ENCODE data around the gene SH2D1B. TPM values are rescaled to one million over a fixed set of nuclear protein-coding genes. Genes with fewer than 3 reads are reported as not detected.

Gene SH2D1B
- total and polyA plus RNA-seq, 9 of the 15 experiments (the other 6 are each of a cell fraction or from before 2014, with no cell fraction given): 5.6 to 19.6 (median 9.7) TPM

- no peak for TF ChIP-seq EZH2 (IDR thresholded peaks at IDR 0.05; ENCODE audit: borderline replicate concordance, low read depth, low read length)
- TF ChIP-seq NR1H2 (CRISPR knock-in tag; IDR thresholded peaks at IDR 0.05): no peak
- TF ChIP-seq, protein P1, sequence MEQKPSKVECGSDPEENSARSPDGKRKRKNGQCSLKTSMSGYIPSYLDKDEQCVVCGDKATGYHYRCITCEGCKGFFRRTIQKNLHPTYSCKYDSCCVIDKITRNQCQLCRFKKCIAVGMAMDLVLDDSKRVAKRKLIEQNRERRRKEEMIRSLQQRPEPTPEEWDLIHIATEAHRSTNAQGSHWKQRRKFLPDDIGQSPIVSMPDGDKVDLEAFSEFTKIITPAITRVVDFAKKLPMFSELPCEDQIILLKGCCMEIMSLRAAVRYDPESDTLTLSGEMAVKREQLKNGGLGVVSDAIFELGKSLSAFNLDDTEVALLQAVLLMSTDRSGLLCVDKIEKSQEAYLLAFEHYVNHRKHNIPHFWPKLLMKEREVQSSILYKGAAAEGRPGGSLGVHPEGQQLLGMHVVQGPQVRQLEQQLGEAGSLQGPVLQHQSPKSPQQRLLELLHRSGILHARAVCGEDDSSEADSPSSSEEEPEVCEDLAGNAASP (IDR thresholded peaks at IDR 0.05): no peak
- TF ChIP-seq E2F6 (IDR thresholded peaks at IDR 0.05; ENCODE audit: borderline replicate concordance in 1 of 2, extremely low read depth in 1 of 2, insufficient read depth in 1 of 2, insufficient read length in 1 of 2, low read depth in 1 of 2, low read length in 1 of 2, poor library complexity in 1 of 2, severe bottlenecking in 1 of 2): peak; percentile 48 to 58
- peak; percentile 89 for TF ChIP-seq ZNF197 (CRISPR knock-in tag; IDR thresholded peaks at IDR 0.05; ENCODE audit: low read depth)
- no peak for TF ChIP-seq ZNF707 (CRISPR knock-in tag; conservative IDR thresholded peaks at IDR 0.05)
- TF ChIP-seq GATA2 (CRISPR knock-in tag; IDR thresholded peaks at IDR 0.05): peak; percentile 98
- no peak for TF ChIP-seq ZNF140 (CRISPR knock-in tag; IDR thresholded peaks at IDR 0.05)
- TF ChIP-seq GTF2B (IDR thresholded peaks at IDR 0.05; ENCODE audit: extremely low read depth, insufficient read length): no peak
- TF ChIP-seq CXXC5 (CRISPR knock-in tag; IDR thresholded peaks at IDR 0.05): peak; percentile 60
- TF ChIP-seq POLR2A (conservative IDR thresholded peaks at IDR 0.05): no peak
- TF ChIP-seq NCOA6 (IDR thresholded peaks at IDR 0.05): no peak
- TF ChIP-seq RBFOX2 (IDR thresholded peaks at IDR 0.05; ENCODE audit: low read depth, low read length): peak; percentile 44; the same call in 1 of the 2 replicates
- TF ChIP-seq MTA2 (IDR thresholded peaks at IDR 0.05; ENCODE audit: low read depth): peak; percentile 94
- peak; percentile 81; the same call in 1 of the 2 replicates for TF ChIP-seq ZNF175 (CRISPR knock-in tag; IDR thresholded peaks at IDR 0.05; ENCODE audit: low read depth)
- no peak for TF ChIP-seq ARID2 (IDR thresholded peaks at IDR 0.05)
- TF ChIP-seq RBM34 (IDR thresholded peaks at IDR 0.05; ENCODE audit: borderline replicate concordance, insufficient read depth, low read length): no peak
- no peak; the same call in 1 of the 2 replicates for TF ChIP-seq GTF2E2 (tag; IDR thresholded peaks at IDR 0.05)
- TF ChIP-seq SOX6 (IDR thresholded peaks at IDR 0.05): peak; percentile 91
- peak; percentile 87; the same call in 1 of the 2 replicates for TF ChIP-seq SMAD3 (CRISPR knock-in tag; conservative IDR thresholded peaks at IDR 0.05)
- no peak for TF ChIP-seq THRAP3 (IDR thresholded peaks at IDR 0.05; ENCODE audit: borderline replicate concordance)
- no peak for TF ChIP-seq ETV1 (tag; conservative IDR thresholded peaks at IDR 0.05; ENCODE audit: low read depth)
- no peak for TF ChIP-seq PCBP1 (IDR thresholded peaks at IDR 0.05; ENCODE audit: low read depth, low read length, poor library complexity, severe bottlenecking)
Measured at GRCh38 chr1:162372159-162373071, 39.5 kb downstream of the SH2D1B start (continued).
